ENCODE measurements around the gene MAN2A2. TPM values are rescaled to one million over a fixed set of nuclear protein-coding genes. Genes with fewer than 3 reads are reported as not detected.

The MAN2A2 gene
- total and polyA plus RNA-seq, 2 donors (not counting 3 experiments of a cell fraction or from before 2014, with no cell fraction given), result 60.9 to 77.7 TPM

- no peak for DNase-seq (ENCODE audit: low read depth, low spot score)
- H3K4me3 ChIP-seq (replicated peaks in 1 of 3; ENCODE audit: insufficient read depth in 1 of 3, low read depth in 1 of 3, low read length in 3 of 3), result no peak overlapping the region
- H3K27me3 ChIP-seq (ENCODE audit: control insufficient read depth in 2 of 2, insufficient read depth in 2 of 2, low read length in 2 of 2), result no peaks in the 10 kb centered on the region
- H3K36me3 ChIP-seq (ENCODE audit: control insufficient read depth in 2 of 2, extremely low read depth in 1 of 2, insufficient read depth in 2 of 2, low read length in 2 of 2), result peaks cover 6 to 34% of the 10 kb centered on the region in 2 experiments
- no peaks in the 10 kb centered on the region for H3K4me1 ChIP-seq (ENCODE audit: control insufficient read depth, extremely low read depth, insufficient read depth, low read length)
- H3K9me3 ChIP-seq (replicated peaks; ENCODE audit: control insufficient read depth, insufficient read depth, low read length), result no peaks in the 10 kb centered on the region
- no peak for FAIRE-seq
- ChIA-PET POLR2A (no interaction called here), CTCF (interaction anchor here (3.5 kb wide), 1 partner anchor 11 kb away, joined by 29 read pairs; no protein-coding TSS in a partner anchor)
- H3K9ac ChIP-seq (replicated peaks; ENCODE audit: extremely low read depth, insufficient read depth, low read length), result no peak overlapping the region
- dilution Hi-C loops (cut with MboI; ENCODE audit: extremely low pct_ligation_motif_present, low sequenced_read_pairs), result no loop called here
- TF ChIP-seq POLR2AphosphoS5 (IDR thresholded peaks at IDR 0.05; ENCODE audit: insufficient read depth, low read depth, low read length) (no peak), MYC (IDR thresholded peaks at IDR 0.05; ENCODE audit: low read depth, low read length) (no peak), POLR2A (IDR thresholded peaks at IDR 0.05; ENCODE audit: low read depth, low read length) (no peak), EZH2 (IDR thresholded peaks at IDR 0.05; ENCODE audit: borderline replicate concordance, low read depth, low read length, severe bottlenecking) (no peak), GATA2 (IDR thresholded peaks at IDR 0.05; ENCODE audit: insufficient read depth, insufficient read length, low read depth, low read length) (no peak), CTCF (IDR thresholded peaks at IDR 0.05; ENCODE audit: extremely low read depth in 1 of 2, insufficient read depth in 1 of 2, low read depth in 1 of 2, low read length in 2 of 2) (no peak), JUN (IDR thresholded peaks at IDR 0.05; ENCODE audit: borderline replicate concordance, insufficient read depth, insufficient read length, low read depth) (no peak), MAX (IDR thresholded peaks at IDR 0.05; ENCODE audit: insufficient read depth, insufficient read length) (no peak), FOS (IDR thresholded peaks at IDR 0.05; ENCODE audit: borderline replicate concordance, insufficient read depth, low read length) (no peak)
- H3K79me2 ChIP-seq (ENCODE audit: control insufficient read depth, insufficient read depth, low read length), result no peaks in the 10 kb centered on the region
- intact Hi-C loops (cut with micrococcal nuclease), result no loop called here
- H3K9me1 ChIP-seq (replicated peaks; ENCODE audit: control insufficient read depth, extremely low read depth, insufficient read depth, low read length), result no peaks in the 10 kb centered on the region
- no peaks in the 10 kb centered on the region for H4K20me1 ChIP-seq (replicated peaks; ENCODE audit: control insufficient read depth, extremely low read depth, insufficient read depth, low read length)
- no peak overlapping the region for H3K27ac ChIP-seq (ENCODE audit: insufficient read depth, low read depth, low read length)
- H3K4me2 ChIP-seq (ENCODE audit: insufficient read depth, low read length), result no peak overlapping the region
- no TSS peak for BruUV-seq (replicated peaks)
- H2AFZ ChIP-seq (ENCODE audit: low read depth, low read length), result no peak overlapping the region
These were observed 65.3 kb downstream of the MAN2A2 start for GRCh38 chr15:90968434-90968833.
